ENCODE results near the gene OSCP1.

Gene OSCP1

GRCh38 chr1:36402504-36402890, 47.8 kb downstream of the OSCP1 start:
- DNase-seq (ENCODE audit: low read depth in 2 of 2), result no peak

GRCh38 chr1:36401602-36402503, 48.4 kb downstream of the OSCP1 start:
- DNase-seq (ENCODE audit: low read depth in 2 of 2), result no peak

GRCh38 chr1:36400825-36401601, 49.2 kb downstream of the OSCP1 start:
- DNase-seq (ENCODE audit: low read depth in 2 of 2), result peak in 1 of 2 experiments; percentile 64

GRCh38 chr1:36400514-36400824, 49.8 kb downstream of the OSCP1 start:
- DNase-seq (ENCODE audit: low read depth in 2 of 2), result no peak

GRCh38 chr1:36398370-36398977, 51.8 kb downstream of the OSCP1 start:
- DNase-seq (ENCODE audit: low read depth in 2 of 2), result no peak

GRCh38 chr1:36397378-36398230, 52.6 kb downstream of the OSCP1 start, which contains the start of gene LSM10:
TSS of gene LSM10 (minus strand) at chr1:36397908. CDS start at chr1:36394129, 3,779 bp downstream.
- peak; percentile 86 to 88 for DNase-seq (ENCODE audit: low read depth in 2 of 2)

GRCh38 chr1:36397083-36397377, 53.2 kb downstream of the OSCP1 start:
- DNase-seq (ENCODE audit: low read depth in 2 of 2), result peak in 1 of 2 experiments; percentile 24

- no peak for DNase-seq (ENCODE audit: low read depth in 2 of 2)
Measured at GRCh38 chr1:36396359-36396758, 53.9 kb downstream of the OSCP1 start.

- no peak for DNase-seq (ENCODE audit: low read depth in 2 of 2)
Measured at GRCh38 chr1:36393686-36394085, 56.6 kb downstream of the OSCP1 start.

- no peak for DNase-seq (ENCODE audit: low read depth in 2 of 2)
Measured at GRCh38 chr1:36392836-36393235, 57.4 kb downstream of the OSCP1 start.

- DNase-seq (ENCODE audit: low read depth in 2 of 2), result no peak
Measured at GRCh38 chr1:36391271-36391670, 59.0 kb downstream of the OSCP1 start.

GRCh38 chr1:36390411-36390810, 59.8 kb downstream of the OSCP1 start:
- DNase-seq (ENCODE audit: low read depth in 2 of 2), result no peak

- no peak for DNase-seq (ENCODE audit: low read depth in 2 of 2)
Measured at GRCh38 chr1:36389999-36390398, 60.3 kb downstream of the OSCP1 start.

GRCh38 chr1:36389261-36389660, 61.0 kb downstream of the OSCP1 start:
- DNase-seq (ENCODE audit: low read depth in 2 of 2), result no peak

- DNase-seq (ENCODE audit: low read depth in 2 of 2), result no peak
Measured at GRCh38 chr1:36387141-36387949, 62.9 kb downstream of the OSCP1 start.

- peak; percentile 77 to 89 for DNase-seq (ENCODE audit: low read depth in 2 of 2)
Measured at GRCh38 chr1:36386265-36387140, 63.7 kb downstream of the OSCP1 start.

GRCh38 chr1:36385410-36386264, 64.6 kb downstream of the OSCP1 start, which contains the start of gene STK40:
TSS of gene STK40 (minus strand) at chr1:36385924. CDS start at chr1:36361332, 24,592 bp downstream.
- peak; percentile 97 to 98 for DNase-seq (ENCODE audit: low read depth in 2 of 2)

GRCh38 chr1:36384542-36385409, 65.5 kb downstream of the OSCP1 start:
- DNase-seq (ENCODE audit: low read depth in 2 of 2), result peak in 1 of 2 experiments; percentile 21

Measured in stimulated activated CD4-positive, alpha-beta T cell treated with anti-CD3 and anti-CD28 coated beads, Interleukin-12 subunit alpha, Interleukin-12 subunit beta, amount 100 ng/mL, for 24 hours (primary cell).